NCI-H1417 (cell line): ENCODE data around the gene B4GALNT4.
"Not testable (repeated sequence)": the region's sequence is repeated elsewhere in the genome, so short reads cannot be mapped to it uniquely, and the experiment has no call there.

Experiments used
- DNase-seq, 3 experiments: peaks; one replicate each; lab custom pipeline; 2025; lab: John Stamatoyannopoulos, UW

Gene B4GALNT4

GRCh38 chr11:408154-409007 lies 39.1 kb downstream of the B4GALNT4 start:
- DNase-seq = no peak

GRCh38 chr11:409008-409599 lies 39.8 kb downstream of the B4GALNT4 start:
- no peak for DNase-seq

GRCh38 chr11:409600-410483 lies 40.5 kb downstream of the B4GALNT4 start:
- DNase-seq = no peak

- DNase-seq = not testable (repeated sequence)
Measured at GRCh38 chr11:410711-411110, 41.4 kb downstream of the B4GALNT4 start.

GRCh38 chr11:411520-411919 lies 42.2 kb downstream of the B4GALNT4 start:
- DNase-seq = not testable (repeated sequence)

GRCh38 chr11:412641-413119 lies 43.4 kb downstream of the B4GALNT4 start:
- no peak for DNase-seq

GRCh38 chr11:413120-414081 lies 44.1 kb downstream of the B4GALNT4 start:
- no peak for DNase-seq

GRCh38 chr11:414318-414857 lies 45.1 kb downstream of the B4GALNT4 start:
- DNase-seq = no peak

- DNase-seq = no peak
Measured at GRCh38 chr11:415640-416041, 46.3 kb downstream of the B4GALNT4 start.

GRCh38 chr11:416051-416756 lies 46.9 kb downstream of the B4GALNT4 start:
- peak in 1 of 3 experiments; percentile 43 for DNase-seq

GRCh38 chr11:416757-417621 lies 47.7 kb downstream of the B4GALNT4 start:
- DNase-seq = peak; percentile 68 to 86 (median 86)

- no peak for DNase-seq
Measured at GRCh38 chr11:417652-418342, 48.5 kb downstream of the B4GALNT4 start.

- no peak for DNase-seq
Measured at GRCh38 chr11:418343-419247, 49.3 kb downstream of the B4GALNT4 start.

GRCh38 chr11:419248-420005 lies 50.1 kb downstream of the B4GALNT4 start:
- no peak for DNase-seq

GRCh38 chr11:420054-420910 lies 51.0 kb downstream of the B4GALNT4 start:
- DNase-seq = no peak

- no peak for DNase-seq
Measured at GRCh38 chr11:420911-421321, 51.6 kb downstream of the B4GALNT4 start.
